Right lung (tissue), 5 donors: ENCODE measurements around the gene POLR1B. TPM values are rescaled to one million over a fixed set of nuclear protein-coding genes. Genes with fewer than 3 reads are reported as not detected.
"Not testable (repeated sequence)": the region's sequence is repeated elsewhere in the genome, so short reads cannot be mapped to it uniquely, and the experiment has no call there.

Experiments
- DNase-seq, 2 donors: peaks; one replicate each; pipeline ENCODE4 v3.0.0-alpha.2; 2013
- polyA plus RNA-seq, 5 donors: library from polyadenylated mRNA; unstranded; fragments of 120-200 nt; gene quantifications; one replicate each; pipeline versions ENCODE4 v1.2.1 to v1.2.3, GENCODE V29; 2013; ENCODE audit warnings: inconsistent platforms in 1 of 5, low replicate concordance in 1 of 5; ENCODE audit not compliant: insufficient read length in 5 of 5, insufficient read depth in 1 of 5

The POLR1B gene
- polyA plus RNA-seq, 5 donors, result 15.2 to 29.8 (median 19.9) TPM

- DNase-seq, result no peak
These were observed 58.4 kb downstream of the POLR1B start for GRCh38 chr2:112600634-112601033.

GRCh38 chr2:112601754-112602153 lies 59.5 kb downstream of the POLR1B start:
- DNase-seq, result no peak

GRCh38 chr2:112602917-112603316 lies 60.7 kb downstream of the POLR1B start:
- DNase-seq, result no peak

DNA sequence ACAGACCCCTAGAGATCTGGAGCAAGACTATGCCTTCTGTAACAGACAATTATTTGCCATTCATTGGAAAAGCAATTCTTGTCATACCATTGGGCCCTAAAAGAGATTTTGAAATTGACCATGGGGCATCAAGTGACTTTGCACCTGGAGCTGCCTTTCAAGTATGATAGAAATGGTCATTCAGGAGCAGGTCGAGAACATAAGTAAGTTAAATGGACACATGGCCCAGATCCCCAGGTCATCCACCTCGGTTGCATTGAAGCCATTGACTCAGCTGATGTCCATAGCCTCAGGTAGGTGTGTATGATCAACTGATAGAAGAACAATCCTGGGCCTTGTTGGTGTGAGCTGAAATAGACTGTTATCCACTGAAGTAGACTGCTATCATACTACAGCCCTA lies 61.5 kb downstream of the POLR1B start:
- no peak for DNase-seq

DNA sequence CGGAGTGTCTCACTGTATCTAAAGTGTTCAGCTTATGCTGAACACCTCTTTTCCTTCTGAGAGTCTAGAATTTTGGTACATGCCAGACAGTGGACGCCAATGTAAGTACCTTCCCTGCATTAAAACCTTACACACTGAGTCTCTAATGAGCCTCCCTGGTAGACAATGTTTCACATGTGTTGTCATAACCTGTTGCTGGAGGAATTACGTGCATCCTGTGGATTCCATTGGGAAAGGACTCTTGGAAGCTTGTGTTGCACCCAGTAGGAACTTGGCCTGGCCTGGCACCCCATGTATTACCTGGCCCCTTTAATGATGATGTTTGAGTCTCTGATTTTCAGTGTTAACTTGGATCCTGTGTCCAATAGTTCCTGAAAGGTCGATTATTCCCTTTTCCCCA lies 62.7 kb downstream of the POLR1B start:
- DNase-seq, result no peak

DNA sequence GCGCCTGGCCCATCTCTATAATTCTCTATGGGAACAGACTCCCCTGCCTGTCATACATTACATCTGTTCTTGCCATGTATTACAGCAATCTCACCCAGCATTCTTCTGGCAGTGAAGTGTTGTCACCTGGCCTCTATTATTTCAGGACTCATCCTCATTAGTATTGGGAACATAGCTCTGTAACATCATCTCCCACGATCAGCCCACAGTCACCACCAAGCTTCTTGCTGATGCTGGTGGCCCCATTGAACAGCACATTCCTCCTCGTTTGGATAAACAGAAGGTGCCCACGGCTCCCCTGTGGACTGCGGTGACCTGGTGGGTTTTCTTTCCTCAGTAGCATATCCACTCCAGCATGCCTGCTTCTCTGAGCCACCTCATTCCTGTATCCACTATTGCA lies 63.7 kb downstream of the POLR1B start:
- DNase-seq, result no peak

DNA sequence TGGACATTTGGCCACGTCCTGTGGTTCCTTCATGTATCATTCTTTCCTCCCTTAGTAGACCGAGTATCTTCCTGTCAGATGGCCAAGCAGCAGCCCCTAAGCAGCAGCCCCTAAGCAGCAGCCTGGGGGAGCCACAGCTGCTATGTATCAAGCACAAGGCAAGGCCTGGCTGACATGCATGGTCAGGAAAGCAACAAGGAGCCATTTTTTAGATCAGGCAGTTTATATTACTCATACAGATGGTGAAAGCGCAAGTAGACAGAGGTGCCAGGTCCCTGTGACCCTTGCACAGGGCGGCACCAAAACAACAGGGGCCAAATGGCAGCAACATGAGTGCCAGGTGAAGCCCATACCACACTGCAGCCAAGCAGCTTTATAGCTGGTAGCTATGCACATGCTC lies 64.3 kb downstream of the POLR1B start:
- no peak for DNase-seq

DNA sequence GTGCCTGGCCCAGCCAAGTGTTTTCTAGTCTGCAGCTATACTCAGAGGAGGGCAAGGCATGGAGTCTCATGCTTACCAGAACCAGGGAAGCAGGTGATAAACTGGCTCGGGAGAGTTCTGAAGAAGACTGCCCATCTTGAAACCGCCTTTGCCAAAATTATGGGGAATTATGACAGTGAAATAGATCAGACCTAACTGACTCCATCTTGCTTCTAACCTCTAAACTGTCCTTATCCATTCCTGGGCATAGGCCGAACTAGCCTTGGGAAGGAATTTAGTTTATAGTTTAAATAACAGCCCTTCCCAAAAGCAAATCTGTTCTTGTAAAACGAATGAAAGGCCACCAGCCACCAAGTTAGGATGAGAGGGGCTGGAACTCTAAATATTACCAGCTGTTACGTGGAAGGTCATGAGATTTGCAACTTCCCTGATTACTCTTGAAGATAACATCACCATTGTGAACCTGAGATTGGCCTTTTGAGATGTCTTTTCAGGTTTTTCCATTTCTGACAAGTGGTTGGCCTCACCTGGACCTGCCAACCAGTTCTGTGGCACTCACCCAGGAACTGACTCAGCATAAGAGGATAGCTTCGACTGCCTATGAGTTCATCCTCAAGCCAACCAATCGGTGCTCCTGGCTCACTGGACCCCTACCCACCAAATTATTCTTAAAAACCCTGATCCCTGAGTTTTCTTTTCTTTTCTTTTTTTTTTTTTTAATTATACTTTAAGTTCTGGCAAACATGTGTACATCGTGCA lies 65.6 kb downstream of the POLR1B start:
- no peak for DNase-seq

DNA sequence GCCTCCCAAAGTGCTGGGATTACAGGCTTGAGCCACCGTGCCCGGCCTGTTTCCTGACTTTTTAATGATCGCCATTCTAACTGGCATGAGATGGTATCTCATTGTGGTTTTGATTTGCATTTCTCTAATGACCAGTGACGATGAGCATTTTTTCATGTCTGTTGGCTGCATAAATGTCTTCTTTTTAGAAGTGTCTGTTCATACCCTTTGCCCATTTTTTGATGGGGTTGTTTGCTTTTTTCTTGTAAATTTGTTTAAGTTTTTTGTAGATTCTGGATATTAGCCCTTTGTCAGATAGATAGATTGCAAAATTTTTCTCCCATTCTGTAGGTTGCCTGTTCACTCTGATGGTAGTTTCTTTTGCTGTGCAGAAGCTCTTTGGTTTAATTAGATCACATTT lies 67.1 kb downstream of the POLR1B start:
- DNase-seq, result not testable (repeated sequence)

GRCh38 chr2:112612283-112612682 lies 70.0 kb downstream of the POLR1B start:
- DNase-seq, result not testable (repeated sequence)

DNA sequence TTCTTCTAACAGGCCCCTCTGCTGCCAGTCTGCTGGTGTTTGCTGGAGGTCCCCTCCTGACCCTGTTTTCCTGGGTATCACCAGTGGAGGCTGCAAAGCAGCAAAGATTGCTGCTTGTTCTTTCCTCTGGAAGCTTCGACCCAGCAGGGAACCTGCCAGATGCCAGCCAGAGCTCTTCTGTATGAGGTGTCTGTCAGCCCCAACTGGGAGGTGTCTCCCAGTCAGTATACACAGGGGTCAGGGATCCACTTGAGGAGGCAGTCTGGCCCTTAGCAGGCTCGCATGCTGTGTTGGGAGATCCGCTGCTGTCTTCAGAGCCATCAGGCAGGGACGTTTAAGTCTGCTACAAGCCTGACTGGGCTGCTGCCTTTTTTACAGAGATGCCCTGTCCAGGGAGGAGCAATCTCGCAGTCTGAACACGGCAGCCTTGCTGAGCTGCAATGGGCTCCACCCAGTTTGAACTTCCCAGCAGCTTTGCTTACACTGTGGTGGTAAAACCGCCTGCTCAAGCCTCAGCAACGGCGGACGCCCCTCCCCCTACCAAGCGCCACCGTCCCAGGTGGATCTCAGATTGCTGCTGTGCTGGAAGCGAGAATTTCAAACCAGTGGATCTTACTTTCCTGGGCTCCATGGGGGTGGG lies 72.1 kb downstream of the POLR1B start:
- DNase-seq, result no peak

DNA sequence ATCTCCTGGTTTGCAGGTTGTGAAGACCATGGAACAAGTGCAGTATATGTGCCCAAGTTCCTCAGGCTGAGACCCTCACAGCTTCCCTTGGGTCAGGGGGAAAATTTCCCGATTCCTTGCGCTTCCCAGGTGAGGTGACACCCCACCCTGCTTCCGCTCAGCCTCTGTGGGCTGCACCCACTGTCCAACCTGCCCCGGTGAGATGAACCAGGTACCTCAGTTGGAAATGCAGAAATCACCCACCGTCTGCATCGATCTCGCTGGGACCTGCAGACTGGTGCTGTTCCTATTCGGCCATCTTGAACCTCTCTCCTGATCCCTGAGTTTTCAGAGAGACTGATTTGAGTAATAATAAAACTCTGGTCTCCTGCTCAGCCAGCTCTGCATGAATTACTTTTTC lies 72.8 kb downstream of the POLR1B start:
- no peak for DNase-seq

DNA sequence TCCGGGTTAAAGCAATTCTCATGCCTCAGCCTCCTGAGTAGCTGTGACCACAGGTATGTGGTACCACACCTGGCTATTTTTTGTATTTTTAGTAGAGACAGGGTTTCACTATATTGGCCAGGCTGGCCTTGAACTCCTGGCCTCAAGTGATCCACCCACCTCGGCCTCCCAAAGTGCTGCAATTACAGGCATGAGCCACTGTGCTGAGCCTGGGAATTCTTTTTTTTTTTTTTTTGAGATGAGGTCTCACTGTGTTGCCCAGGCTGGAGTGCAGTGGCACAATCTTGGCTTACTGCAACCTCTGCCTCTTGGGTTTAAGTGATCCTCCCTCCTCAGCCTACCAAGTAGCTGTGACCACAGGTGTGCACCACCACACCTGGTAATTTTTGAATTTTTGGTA lies 73.5 kb downstream of the POLR1B start:
- not testable (repeated sequence) for DNase-seq

- DNase-seq, result no peak
These were observed 76.1 kb downstream of the POLR1B start for GRCh38 chr2:112618383-112618782.

GRCh38 chr2:112621790-112622527 lies 79.7 kb downstream of the POLR1B start:
- no peak for DNase-seq

DNA sequence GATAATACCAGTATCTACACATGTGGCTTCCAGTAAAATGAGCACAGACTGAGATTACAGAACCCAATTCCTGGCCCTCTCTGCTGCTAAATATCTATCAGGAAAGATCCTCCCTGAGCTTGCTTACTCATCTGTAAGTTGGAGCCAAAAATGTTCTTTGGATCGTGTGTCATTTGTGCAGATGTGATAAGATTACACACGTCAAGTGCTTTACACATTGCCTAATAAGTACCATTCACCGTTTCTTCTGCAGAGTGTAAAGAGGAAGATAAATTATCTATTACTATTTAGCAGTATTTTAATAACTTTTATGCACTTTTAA lies 80.2 kb downstream of the POLR1B start:
- DNase-seq, result no peak

DNA sequence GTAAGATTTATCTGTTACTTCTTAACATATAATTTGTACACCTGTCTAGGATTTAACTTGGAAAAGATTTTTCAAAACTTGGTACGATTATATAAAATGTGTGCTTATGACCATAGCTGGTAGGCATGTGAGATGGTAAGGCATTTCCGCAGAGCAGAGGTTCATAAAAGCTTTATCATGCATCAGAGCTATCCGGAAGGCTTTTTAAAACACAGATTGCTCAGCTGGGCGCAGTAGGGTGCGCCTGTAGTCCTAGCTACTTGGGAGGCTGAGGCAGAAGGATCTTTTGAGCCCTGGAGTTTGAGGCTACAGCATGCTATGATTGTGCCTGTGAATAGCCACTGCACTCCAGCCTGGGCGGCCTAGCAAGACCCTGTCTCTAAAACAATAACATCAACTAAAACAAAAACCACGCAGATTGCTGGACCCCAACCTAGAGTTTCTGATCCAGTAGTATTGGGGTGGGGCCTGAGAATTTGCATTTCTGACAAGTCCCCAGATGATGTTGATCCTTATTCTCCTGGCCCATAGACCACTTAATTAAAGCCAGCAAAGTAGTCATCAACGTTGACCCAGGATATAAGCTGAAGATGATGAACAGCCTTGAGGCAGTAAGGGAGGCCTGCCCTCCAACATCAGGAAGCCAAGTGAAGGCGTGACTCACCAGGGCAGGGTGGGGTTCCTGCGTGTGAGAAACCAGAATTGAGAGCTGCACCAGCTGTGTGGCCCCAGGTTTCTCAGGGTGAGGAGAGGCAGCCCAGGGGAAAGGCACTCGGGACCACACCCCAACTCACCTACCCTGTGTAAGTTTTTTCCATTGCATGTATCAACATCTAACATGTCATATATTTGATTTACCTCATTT lies 81.9 kb downstream of the POLR1B start:
- no peak for DNase-seq

DNA sequence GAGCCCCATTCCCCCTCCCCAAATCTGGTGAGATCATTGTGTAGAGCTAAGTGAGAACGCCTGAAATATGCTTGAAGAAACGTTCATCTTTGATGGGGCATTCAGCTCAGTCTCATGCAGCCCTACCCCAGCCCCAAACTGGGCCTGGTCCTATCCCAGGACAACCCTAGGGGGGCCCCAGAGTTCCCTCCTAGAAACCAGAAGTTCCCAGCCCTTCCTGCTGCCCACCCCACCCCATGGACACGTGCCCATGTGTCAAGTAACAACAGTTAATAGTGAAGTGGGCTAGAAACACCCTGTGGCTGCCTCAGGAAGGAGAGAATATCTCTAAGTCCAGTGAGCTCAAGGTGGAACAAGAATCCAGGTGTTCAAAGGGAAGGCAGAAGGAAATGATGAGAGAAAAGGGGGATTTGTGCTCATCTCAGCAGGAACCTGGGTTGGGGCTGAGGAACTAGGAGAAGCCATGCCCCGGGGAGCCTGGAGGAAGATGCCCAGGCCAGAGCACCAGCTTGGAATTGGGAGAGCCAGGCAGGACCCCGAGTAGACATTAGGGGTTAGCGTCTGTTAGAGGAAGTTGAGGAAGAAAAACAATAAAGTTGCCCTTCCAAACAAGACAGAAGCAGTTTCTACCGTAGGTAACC lies 83.3 kb downstream of the POLR1B start:
- no peak for DNase-seq

DNA sequence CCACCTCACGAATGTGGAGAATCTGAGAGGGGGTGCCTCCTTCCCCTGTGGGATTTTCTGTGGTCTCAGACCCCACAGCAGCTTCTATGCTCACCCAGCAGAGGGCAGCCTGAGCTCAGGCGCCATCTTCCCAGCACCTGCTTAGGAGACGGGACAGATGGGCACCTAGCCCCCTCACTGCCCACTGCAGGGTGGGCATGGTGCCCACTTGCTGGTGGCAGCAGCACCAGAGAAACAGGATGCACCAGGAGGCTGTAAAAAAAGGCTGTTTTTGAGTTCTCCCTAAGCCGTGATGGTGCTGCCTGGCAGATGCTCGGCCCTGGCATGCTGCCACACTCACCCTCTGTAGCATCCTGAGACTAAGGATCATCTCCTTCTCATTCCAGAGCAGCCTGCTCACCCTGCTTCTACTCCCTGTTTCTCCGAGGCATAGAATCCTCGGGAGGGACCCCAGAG lies 84.4 kb downstream of the POLR1B start:
- DNase-seq, result no peak
